Trophoblast cell (in vitro differentiated cells and primary cell): ENCODE measurements around the gene CPED1.
A peak's percentile ranks its signal among the peaks of the same experiment; 100 is the strongest.

Experiments used
- DNase-seq, 2 donors: peaks; one replicate each; pipeline ENCODE4 v3.0.0-alpha.2; 2016
- H2AFZ ChIP-seq: 2 replicates; pipeline ENCODE4 v1.6.1; 2013; ENCODE audit warnings: low read length, moderate library complexity, mild to moderate bottlenecking; ENCODE audit not compliant: insufficient read depth, poor library complexity
- H2AK5ac ChIP-seq: 2 replicates; pipeline ENCODE4 v1.6.1; 2013; ENCODE audit warnings: mild to moderate bottlenecking, low read length
- H2BK120ac ChIP-seq: 2 replicates; pipeline ENCODE4 v1.6.1; 2013; ENCODE audit warnings: low read length, mild to moderate bottlenecking, moderate library complexity; ENCODE audit not compliant: insufficient read depth, poor library complexity
- H2BK12ac ChIP-seq: 2 replicates; pipeline ENCODE4 v1.6.1; 2013; ENCODE audit warnings: mild to moderate bottlenecking, low read length, moderate library complexity
- H2BK5ac ChIP-seq: 2 replicates; pipeline ENCODE4 v1.6.1; 2013; ENCODE audit warnings: low read length, low read depth, moderate library complexity, mild to moderate bottlenecking; ENCODE audit not compliant: poor library complexity
- H3K14ac ChIP-seq: 2 replicates; pipeline ENCODE4 v1.6.1; 2013; ENCODE audit warnings: mild to moderate bottlenecking, low read length
- H3K18ac ChIP-seq: 2 replicates; pipeline ENCODE4 v1.6.1; 2013; ENCODE audit warnings: mild to moderate bottlenecking, low read length
- H3K23ac ChIP-seq: 2 replicates; pipeline ENCODE4 v1.6.1; 2013; ENCODE audit warnings: low read length
- H3K27ac ChIP-seq: 2 replicates; pipeline ENCODE4 v1.5.1; 2013; ENCODE audit warnings: low read depth, mild to moderate bottlenecking, inconsistent platforms, low read length, moderate library complexity
- H3K27me3 ChIP-seq: 2 replicates; pipeline ENCODE4 v1.6.1; 2013; ENCODE audit warnings: inconsistent platforms, mild to moderate bottlenecking, low read length, moderate library complexity; ENCODE audit not compliant: insufficient read depth
- H3K36me3 ChIP-seq, 2 experiments: 1 replicate in 1 of 2; 2 replicates in 1 of 2; pipeline ENCODE4 v1.6.1; 2013; ENCODE audit warnings: low read length in 2 of 2, mild to moderate bottlenecking in 2 of 2, moderate library complexity in 1 of 2; ENCODE audit not compliant: insufficient read depth in 2 of 2, control insufficient read depth in 1 of 2
- H3K4ac ChIP-seq: 2 replicates; pipeline ENCODE4 v1.6.1; 2013; ENCODE audit warnings: low read depth, mild to moderate bottlenecking, low read length, moderate library complexity
- H3K4me1 ChIP-seq, 2 experiments: 1 replicate in 1 of 2; 2 replicates in 1 of 2; pipeline ENCODE4 v1.6.1; 2013; ENCODE audit warnings: low read length in 2 of 2, mild to moderate bottlenecking in 2 of 2, moderate library complexity in 1 of 2; ENCODE audit not compliant: insufficient read depth in 2 of 2, control insufficient read depth in 1 of 2
- H3K4me2 ChIP-seq: 2 replicates; pipeline ENCODE4 v1.6.1; 2013; ENCODE audit warnings: inconsistent platforms, mild to moderate bottlenecking, low read length, moderate library complexity
- H3K4me3 ChIP-seq: 2 replicates; pipeline ENCODE4 v1.5.1; 2013; ENCODE audit warnings: mild to moderate bottlenecking, low read depth, low read length, inconsistent platforms
- H3K79me1 ChIP-seq: one replicate; pipeline ENCODE4 v1.6.1; 2013; ENCODE audit warnings: low read length
- H3K79me2 ChIP-seq: 2 replicates; pipeline ENCODE4 v1.6.1; 2013; ENCODE audit warnings: low read length, mild to moderate bottlenecking; ENCODE audit not compliant: control insufficient read depth, insufficient read depth, poor library complexity
- H3K9ac ChIP-seq: 2 replicates; pipeline ENCODE4 v1.6.1; 2013; ENCODE audit warnings: mild to moderate bottlenecking, low read length
- H3K9me3 ChIP-seq: 2 replicates; pipeline ENCODE4 v1.6.1; 2013; ENCODE audit warnings: low read depth, mild to moderate bottlenecking, control low read depth, inconsistent platforms, low read length; ENCODE audit not compliant: insufficient read depth
- H4K12ac ChIP-seq: 2 replicates; pipeline ENCODE4 v1.6.1; 2013; ENCODE audit warnings: low read depth, mild to moderate bottlenecking, low read length, moderate library complexity
- H4K8ac ChIP-seq: 2 replicates; pipeline ENCODE4 v1.6.1; 2013; ENCODE audit warnings: low read depth, mild to moderate bottlenecking, low read length, moderate library complexity
- H4K91ac ChIP-seq: one replicate; pipeline ENCODE4 v1.6.1; 2013; ENCODE audit warnings: low read depth, mild to moderate bottlenecking, low read length, moderate library complexity
- WGBS: extraction: QIAGEN DNeasy Blood & Tissue Kit; methylation state at CpG from one replicate; pipeline ENCODE4 v1.1.7; 2013; ENCODE audit warnings: missing lambda C conversion rate; ENCODE audit not compliant: insufficient read length, insufficient coverage; ENCODE audit errors: extremely low coverage; 5-methylcytosine and 5-hydroxymethylcytosine counted together

Gene CPED1

DNA sequence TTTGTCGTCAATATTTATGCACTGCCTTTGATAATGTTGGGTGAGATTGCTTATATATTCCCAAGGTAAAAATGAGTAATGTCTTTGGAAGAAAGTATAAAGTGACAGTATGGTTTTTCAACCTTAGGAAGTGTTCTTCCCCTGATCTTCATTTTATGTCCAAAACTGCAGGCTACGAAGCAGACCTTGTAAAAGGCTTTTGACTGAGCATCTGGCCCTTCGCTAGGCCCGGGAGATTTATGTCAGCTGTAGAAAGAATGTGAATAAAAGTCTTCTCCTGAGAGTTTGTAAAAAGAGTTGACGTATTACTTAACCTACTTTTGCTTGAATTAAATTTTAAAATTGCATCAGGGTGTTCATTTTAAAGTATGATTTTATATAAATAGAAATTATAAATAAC lies 116.8 kb downstream of the CPED1 start:
- Histone ChIP-seq H3K4me2 (no peak overlapping the region), H3K4me1 (peaks cover 0 to 3% of the 10 kb centered on the region in 2 experiments)

DNA sequence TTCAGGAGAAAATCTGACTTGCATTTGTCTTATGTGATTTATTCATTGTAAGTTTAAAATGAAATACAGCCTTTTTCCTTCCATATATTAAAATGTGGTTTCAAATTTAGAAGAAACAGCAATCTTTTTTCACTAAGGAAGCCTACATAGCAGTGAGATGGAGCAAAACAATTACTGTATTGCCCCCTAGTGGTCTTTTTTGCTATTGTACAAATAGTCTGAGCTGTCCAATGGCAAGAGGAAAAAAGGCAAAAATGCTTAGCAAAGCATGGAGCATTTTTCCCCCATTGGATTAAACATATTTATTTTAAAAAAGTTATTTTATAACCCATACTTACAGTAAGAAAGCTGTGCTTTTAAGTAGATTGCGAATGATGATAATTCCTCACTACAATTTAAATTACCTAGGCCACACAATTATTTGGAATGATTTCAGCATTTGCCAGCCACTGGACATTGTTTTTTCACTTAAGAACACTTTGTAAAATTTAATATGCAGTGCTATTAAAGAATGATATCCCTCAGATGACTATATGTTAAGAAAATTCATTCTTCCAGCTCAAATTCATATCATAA lies 119.5 kb downstream of the CPED1 start:
- no peaks in the 10 kb centered on the region for H3K27me3 ChIP-seq
- H2AK5ac ChIP-seq: no peak overlapping the region
- H3K4ac ChIP-seq: no peak overlapping the region
- no peak overlapping the region for H4K12ac ChIP-seq
- no peak overlapping the region for H3K27ac ChIP-seq
- no peaks in the 10 kb centered on the region for H3K79me2 ChIP-seq
- no peak overlapping the region for H2BK120ac ChIP-seq
- no peak overlapping the region for H2BK12ac ChIP-seq
- no peak overlapping the region for H3K23ac ChIP-seq
- H2BK5ac ChIP-seq: no peak overlapping the region
- H4K8ac ChIP-seq: no peak overlapping the region
- no peak overlapping the region for H3K18ac ChIP-seq
- no peak overlapping the region for H3K4me3 ChIP-seq
- H3K4me2 ChIP-seq: no peak overlapping the region
- no CpG with 5 or more reads among the region's 1 CpG for whole genome bisulfite sequencing
- H3K14ac ChIP-seq: no peak overlapping the region
- H2AFZ ChIP-seq: no peak overlapping the region
- no peaks in the 10 kb centered on the region for H3K9me3 ChIP-seq
- no peaks in the 10 kb centered on the region for H3K79me1 ChIP-seq
- no peaks in the 10 kb centered on the region for H3K36me3 ChIP-seq
- peak; percentile 31 to 89 for DNase-seq
- H3K9ac ChIP-seq: no peak overlapping the region
- no peaks in the 10 kb centered on the region for H3K4me1 ChIP-seq
- no peak overlapping the region for H4K91ac ChIP-seq

More for the DNA sequence above, 116.8 kb downstream of the CPED1 start:
- Histone ChIP-seq H3K79me2 (no peaks in the 10 kb centered on the region), H3K18ac (no peak overlapping the region), H2BK12ac (no peak overlapping the region), H3K27ac (no peak overlapping the region), H3K9me3 (no peaks in the 10 kb centered on the region), H3K79me1 (no peaks in the 10 kb centered on the region), H2BK5ac (no peak overlapping the region), H3K4ac (no peak overlapping the region), H3K9ac (no peak overlapping the region), H3K23ac (no peak overlapping the region), H2AK5ac (no peak overlapping the region), H3K36me3 (no peaks in the 10 kb centered on the region), H4K8ac (no peak overlapping the region), H3K4me3 (no peak overlapping the region), H2AFZ (no peak overlapping the region), H3K27me3 (no peaks in the 10 kb centered on the region), H4K91ac (no peak overlapping the region), H3K14ac (no peak overlapping the region), H2BK120ac (no peak overlapping the region), H4K12ac (no peak overlapping the region)
- no peak for DNase-seq
- no CpG with 5 or more reads among the region's 5 CpGs for WGBS

- Histone ChIP-seq H4K8ac (no peak overlapping the region), H3K4me1 (no peaks in the 10 kb centered on the region), H2AK5ac (no peak overlapping the region), H3K4me3 (no peak overlapping the region), H3K23ac (no peak overlapping the region), H3K14ac (no peak overlapping the region), H3K36me3 (no peaks in the 10 kb centered on the region), H3K79me2 (no peaks in the 10 kb centered on the region), H2BK120ac (no peak overlapping the region), H2BK12ac (no peak overlapping the region), H3K18ac (no peak overlapping the region), H3K4ac (no peak overlapping the region), H3K9me3 (no peaks in the 10 kb centered on the region), H3K27me3 (no peaks in the 10 kb centered on the region), H3K27ac (no peak overlapping the region), H3K9ac (no peak overlapping the region), H4K12ac (no peak overlapping the region), H2AFZ (no peak overlapping the region), H3K79me1 (no peaks in the 10 kb centered on the region), H3K4me2 (no peak overlapping the region), H4K91ac (no peak overlapping the region), H2BK5ac (no peak overlapping the region)
- WGBS: no CpG with 5 or more reads among the region's 6 CpGs
- peak; percentile 37 to 65 for DNase-seq
These were observed 120.6 kb downstream of the CPED1 start for GRCh38 chr7:121109145-121109544.

GRCh38 chr7:121113288-121113687 lies 124.8 kb downstream of the CPED1 start:
- Histone ChIP-seq H3K27ac (no peak overlapping the region), H2AFZ (no peak overlapping the region), H2BK120ac (no peak overlapping the region), H4K12ac (no peak overlapping the region), H2BK12ac (no peak overlapping the region), H4K8ac (no peak overlapping the region), H2AK5ac (no peak overlapping the region), H3K79me1 (no peaks in the 10 kb centered on the region), H3K4me2 (no peak overlapping the region), H3K4ac (no peak overlapping the region), H3K9ac (no peak overlapping the region), H3K4me3 (no peak overlapping the region), H3K36me3 (no peaks in the 10 kb centered on the region), H3K18ac (no peak overlapping the region), H3K9me3 (no peaks in the 10 kb centered on the region), H3K79me2 (no peaks in the 10 kb centered on the region), H3K4me1 (no peaks in the 10 kb centered on the region), H4K91ac (no peak overlapping the region), H3K27me3 (no peaks in the 10 kb centered on the region), H2BK5ac (no peak overlapping the region), H3K23ac (no peak overlapping the region), H3K14ac (no peak overlapping the region)
- DNase-seq: peak; percentile 4 to 46
